Measurements from ENCODE around the gene GTPBP6.
"Not testable (repeated sequence)": the region's sequence is repeated elsewhere in the genome, so short reads cannot be mapped to it uniquely, and the experiment has no call there.

The GTPBP6 gene

DNA sequence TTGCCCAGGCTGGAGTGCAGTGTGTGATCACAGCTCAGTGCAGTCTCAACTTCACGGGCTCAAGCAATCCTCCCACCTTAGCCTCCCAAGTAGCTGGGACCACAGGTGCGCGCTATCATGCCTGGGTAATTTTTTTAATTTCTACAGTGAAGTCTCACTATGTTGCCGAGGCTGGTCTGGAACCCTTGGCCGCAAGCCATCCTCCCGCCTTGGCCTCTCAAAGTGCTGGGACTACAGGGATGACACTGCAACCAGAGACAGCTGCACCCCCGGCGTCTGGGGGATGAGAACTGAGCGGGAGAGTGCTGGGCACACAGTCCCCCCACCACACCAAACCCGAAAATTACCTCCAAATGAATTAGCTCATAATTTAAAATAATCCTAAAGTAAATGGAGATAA lies 33.1 kb upstream of the GTPBP6 start:
- no peak for DNase-seq

DNA sequence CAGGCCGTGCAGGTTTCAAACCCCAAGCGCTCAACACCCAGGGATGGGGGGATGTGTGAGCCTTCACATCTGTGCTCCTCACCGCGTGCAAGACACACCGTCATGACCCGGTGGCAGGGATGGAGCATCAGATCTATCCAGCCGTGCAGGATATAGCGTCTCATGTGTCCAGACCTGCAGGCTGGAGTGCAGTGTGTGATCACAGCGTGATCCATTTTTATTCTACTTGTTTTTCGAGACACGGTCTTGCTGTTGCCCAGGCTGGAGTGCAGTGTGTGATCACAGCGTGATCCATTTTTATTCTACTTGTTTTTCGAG lies 32.7 kb upstream of the GTPBP6 start:
- not testable (repeated sequence) for DNase-seq

DNA sequence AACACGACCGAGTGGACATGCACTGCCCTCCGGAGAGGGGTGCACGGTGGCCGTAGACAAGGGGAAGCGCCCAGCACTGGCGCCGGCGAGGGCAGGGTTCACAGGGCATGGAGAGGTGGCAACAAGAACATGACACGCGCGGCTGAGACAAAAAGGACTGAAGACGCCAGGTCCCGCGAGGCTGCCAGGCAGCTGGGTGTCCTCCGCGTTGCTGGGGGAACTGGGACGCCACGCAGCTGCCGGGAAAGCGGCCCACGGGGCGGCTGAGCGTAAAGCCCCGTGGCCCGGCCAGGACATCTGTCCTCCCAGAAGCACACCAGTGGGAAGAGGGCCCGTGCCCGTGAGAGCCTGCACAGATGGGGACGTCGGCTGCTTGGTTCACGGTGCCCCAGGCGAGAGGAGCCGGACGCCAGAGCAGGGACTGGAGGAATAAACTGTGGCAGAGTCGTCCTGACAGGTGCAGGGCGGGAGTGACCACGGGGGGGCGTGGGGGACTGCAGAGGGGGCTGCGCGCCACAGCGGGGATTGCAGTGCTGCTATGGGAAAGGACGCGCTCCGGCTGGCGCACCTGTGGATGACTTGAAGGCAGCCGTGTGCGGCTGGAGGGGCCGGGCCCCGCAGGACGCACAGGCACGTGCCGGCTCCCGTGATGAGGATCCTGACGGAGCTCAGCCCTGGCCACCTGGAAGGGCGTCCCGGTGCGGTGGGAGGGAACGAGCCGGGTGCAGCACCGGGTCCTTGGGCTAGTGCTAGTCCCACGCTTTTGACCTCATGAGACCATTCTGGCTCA lies 32.1 kb upstream of the GTPBP6 start:
- no peak for DNase-seq

DNA sequence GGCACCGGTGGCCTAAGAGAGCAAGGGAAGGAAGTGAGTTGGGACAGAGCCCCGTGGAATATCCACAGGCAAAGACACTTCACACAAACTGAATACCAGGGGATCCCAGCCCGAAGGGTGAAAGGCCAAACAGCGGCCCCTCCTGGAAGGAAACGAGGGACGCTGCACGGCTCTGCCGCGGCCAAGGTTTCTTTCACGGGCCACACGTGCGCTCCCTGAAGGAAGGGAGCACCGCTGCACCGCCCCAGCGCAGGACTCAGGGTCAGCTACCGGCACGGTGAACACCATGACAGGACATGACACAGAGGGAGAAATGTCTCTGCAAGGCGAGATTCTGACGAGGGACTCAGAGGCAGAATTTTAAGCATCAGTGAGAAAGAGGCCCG lies 31.5 kb upstream of the GTPBP6 start:
- DNase-seq = no peak

DNA sequence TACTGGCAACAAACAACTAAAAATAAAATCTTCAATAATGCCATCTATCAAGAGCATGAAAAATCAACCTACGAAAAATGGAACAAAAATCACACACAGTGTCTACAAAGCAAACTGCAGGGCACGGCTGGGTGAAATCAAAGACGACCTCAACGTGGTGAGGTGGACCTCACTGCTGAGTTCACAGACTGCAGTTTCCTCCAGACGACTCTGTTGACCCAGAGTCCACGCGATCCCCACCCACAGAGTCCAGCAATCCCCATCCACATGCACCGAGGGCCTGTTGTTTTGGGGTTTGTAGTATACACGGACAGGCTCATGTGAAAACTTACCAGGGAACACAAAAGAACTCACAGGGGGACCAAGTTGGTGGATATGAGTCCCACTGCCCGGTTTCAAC lies 31.1 kb upstream of the GTPBP6 start:
- no peak for DNase-seq

DNA sequence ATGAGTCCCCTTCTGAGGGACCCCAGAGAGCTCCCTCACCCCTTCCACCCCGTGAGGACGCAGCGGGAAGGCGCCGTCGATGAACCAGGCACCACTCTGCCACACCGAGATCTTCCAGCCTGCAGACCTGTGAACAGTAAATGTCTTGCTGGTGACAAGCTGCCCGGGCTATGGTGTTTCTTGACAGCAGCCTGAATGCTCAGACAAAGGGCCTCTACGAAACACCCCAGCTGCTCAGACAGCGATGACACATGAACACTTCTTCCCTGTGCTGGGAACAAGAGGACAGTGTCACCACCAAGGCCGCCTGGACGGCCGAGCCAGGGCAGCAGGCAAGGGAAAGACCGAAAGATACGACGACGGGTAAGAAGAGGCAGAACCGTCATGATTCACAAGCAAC lies 30.6 kb upstream of the GTPBP6 start:
- DNase-seq = no peak

DNA sequence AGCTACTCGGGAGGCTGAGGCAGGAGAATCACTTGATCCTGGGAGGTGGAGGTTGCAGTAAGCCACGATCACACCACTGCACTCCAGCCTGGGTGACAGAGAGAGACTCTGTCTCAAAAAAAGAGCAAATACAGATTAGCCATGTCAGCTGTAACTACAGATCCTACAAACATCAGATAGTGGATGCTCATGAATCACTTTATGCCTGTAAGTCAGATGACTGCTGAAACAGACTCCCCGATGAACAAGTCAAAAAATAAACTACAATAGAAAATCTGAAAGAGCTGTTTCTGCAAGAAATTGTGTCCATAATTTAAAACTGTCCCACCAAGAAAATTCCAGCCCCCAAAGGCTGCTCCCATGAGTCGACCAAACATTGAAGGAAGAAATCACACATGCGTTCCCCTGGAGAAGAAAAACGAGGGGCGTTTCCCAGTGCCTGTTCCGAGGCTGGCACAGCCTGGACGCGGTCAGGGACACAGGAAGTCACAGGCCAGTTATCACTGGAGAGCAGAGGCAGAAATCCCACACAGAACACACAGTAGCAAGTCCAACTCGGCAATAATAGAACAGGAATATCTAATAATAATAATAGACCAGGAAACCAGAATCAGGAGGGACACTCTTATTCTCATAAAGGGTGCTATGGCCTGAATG lies 30.0 kb upstream of the GTPBP6 start:
- no peak for DNase-seq

DNA sequence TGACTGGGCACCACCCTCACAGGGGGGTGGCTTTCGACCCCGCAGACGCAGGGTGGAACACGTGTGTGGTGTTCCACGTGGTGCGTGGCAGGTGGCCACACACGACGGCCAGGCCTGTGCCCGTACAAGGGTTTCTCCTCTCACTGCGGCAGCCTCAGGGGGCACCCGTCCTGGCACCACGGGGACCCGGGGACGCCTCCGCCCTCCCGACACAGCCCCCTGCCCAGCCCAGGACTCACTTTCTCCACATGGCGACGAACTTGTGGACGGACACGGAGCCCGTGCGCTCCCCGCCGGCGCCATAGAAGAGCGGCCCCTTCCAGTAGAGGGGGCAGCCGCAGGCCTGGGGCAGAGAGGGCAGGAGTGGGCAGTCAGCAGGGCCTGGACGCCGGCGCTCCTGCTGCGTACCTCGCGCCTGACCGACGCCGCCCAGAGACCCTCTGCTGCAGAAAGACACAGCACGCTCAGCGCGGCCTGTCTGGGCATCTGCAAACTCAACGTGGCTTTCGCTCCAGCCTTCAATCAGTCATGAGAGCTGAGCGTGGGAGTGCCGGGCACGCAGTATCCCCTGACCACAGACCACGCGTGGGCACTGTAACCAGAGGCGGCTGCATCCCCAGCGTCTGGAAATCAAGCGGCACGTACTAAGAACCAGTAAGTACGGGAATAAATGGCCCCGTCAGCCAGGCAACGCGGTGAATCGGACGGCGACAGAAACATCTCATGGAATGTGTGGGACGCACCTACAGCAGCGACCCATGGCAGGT lies 28.9 kb upstream of the GTPBP6 start:
- no peak for DNase-seq

DNA sequence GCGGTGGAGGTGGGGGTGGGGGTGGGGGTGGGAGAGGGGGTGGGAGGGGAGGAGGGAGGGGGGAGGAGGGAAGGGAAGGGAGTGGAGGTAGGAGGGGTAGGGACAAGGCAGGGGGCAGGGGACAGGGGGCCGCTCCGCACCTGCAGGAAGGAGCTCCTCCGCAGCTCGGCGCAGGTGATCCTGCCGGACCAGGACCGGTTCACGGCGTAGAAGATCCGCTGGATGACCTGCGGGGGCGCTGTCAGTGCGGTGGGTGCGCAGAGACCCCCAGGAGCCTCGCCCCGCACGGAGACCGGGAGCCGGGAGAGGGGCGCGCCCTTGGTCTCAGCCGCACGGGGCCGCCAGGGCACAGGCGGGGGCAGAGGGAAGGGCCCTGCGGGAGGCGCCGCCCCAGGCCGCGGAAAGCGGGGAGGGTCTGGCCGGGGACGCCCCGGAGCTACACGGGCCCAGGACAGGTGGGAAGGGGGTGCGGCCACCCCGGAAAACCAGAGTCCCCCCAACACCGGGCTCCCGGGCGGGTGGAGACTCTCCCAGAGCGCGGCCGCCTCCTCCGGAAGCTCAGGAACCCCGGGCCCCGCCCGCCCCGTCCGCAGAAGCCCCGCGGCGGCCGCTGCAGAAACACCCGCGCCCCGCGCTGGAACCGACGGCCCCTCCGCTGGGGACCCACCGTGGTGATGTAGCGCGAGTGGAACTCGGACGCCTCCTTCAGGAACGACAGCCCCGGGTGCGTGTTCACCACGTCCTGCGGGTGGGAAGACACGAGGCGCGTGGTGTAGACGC lies 27.6 kb upstream of the GTPBP6 start:
- no peak for DNase-seq

DNA sequence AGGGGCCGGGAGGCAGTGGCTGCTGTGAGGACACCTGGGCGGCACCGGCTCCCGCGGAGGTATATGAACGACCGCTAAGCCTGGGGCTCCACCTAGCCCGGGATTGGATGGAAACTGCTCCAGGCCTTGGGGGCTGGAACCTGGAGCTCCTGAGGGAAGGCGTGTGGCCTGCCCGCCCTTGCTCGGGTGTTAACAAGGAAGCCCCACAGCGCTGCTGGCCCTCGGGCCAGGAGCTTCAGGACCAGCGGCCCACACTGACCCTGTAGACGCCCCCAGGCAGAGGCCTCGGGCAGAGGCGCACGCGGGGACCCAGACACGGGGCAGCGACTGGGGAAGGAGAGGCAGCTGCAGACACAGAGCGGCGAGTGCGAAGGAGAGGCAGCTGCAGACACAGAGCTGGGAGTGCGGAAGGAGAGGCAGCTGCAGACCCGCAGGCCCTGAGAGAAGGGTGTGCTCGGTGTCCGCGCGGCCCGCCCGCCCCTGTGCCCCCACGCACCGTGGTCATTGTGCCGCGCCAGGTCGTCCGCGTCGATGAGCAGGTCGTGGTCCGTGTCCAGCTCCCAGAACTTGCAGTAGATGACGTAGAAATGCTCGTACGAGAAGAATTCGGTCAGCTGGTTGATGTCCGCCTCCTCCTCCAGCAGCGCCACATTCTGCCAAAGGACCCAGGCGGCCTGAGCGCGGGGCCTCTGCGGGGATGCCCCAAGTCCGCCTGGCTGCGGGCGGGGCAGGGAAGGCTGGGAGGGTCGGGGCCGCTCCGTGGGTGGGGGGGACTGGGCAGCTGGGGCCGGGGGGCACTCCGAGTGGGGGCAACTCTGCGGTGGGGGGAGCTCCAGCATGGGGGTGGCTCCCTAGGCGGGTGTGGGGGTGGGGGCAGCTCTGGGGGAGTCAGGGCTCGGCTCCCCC lies 26.7 kb upstream of the GTPBP6 start:
- no peak for DNase-seq

DNA sequence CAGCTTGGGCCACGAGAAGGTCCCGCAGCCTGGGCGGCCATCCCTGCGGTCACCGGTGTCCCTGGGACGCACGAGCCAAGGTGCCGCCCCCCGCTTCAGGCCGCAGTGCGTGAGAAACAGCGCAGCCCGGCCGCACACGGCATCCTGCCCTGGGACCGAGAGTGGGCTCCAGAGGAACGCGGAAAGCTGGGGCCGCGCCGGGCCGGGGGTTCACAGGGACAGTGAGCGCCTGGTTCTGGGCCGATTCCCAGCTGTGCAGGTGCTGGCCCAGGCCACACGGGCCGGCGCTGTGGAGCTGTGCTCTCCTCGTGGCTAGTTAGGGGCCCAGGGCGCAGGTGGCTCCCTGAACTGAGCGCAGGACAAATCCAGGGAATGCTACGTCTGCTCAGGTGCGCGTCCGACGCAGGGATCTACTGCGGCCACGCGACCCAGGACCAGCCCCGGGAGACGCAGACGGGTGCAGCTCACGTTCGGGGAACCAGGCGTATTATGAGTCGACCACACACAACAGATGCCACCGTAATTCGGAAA lies 25.8 kb upstream of the GTPBP6 start:
- no peak for DNase-seq

DNA sequence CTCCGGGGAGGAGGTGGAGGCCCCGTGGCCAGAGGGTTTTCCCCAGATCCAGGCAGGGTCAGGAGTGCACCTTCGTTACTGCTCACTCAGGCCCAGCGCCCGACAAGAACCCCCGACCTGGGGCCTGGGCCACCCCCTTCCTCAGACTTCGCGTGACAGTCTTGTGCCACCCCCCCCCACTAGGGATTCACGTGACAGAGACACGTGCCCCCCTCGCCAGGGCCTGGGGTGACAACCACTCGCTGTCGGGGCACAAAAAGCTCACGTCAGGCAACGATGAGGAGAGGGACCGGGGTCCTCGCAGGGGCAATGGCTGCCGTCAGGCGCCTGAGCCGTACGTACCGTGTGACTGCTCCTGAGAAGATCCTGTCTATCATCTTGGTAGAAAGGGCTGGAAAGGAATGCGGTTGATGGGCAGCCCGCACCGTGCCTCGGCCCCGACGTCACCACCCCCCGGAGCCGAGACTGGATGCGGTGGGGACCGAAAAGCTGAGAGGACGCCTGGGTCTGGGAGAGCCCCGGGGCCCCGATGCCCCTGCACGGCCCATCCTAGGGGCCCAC lies 23.0 kb upstream of the GTPBP6 start:
- DNase-seq = no peak

DNA sequence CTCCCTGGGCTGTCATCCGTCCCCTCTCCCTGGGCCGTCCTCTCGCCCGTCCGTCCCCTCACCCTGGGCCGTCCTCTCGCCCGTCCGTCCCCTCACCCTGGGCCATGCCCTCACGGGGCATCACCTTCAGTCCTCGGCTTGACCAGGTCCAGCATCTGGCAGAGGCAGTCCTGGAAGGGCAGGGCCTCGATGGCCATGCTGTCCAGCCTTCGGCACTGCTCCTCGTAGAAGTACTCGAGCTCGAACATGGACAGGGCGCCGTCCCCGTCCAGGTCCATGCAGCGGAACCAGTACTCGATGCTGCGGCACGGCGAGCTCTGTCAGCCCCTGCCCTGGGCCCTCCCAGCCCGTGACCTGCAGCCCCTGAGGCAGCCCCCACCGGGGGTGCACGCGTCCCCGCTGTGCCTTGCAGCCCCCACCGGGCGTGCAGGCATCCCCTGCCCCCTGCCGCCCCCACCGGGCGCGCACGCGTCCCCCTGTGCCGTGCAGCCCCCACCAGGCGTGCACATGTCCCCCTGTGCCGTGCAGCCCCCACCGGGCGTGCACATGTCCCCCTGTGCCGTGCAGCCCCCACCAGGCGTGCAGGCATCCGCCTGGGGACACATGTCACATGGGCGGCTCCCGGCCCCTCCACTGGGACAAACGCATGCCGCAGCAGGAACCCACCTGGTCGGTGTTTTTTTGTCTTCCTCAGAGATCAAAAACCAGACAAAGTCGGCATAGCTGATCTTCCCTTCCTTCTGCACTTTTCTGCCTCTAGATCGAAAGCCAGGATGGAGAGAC lies 22.2 kb upstream of the GTPBP6 start:
- DNase-seq = no peak

DNA sequence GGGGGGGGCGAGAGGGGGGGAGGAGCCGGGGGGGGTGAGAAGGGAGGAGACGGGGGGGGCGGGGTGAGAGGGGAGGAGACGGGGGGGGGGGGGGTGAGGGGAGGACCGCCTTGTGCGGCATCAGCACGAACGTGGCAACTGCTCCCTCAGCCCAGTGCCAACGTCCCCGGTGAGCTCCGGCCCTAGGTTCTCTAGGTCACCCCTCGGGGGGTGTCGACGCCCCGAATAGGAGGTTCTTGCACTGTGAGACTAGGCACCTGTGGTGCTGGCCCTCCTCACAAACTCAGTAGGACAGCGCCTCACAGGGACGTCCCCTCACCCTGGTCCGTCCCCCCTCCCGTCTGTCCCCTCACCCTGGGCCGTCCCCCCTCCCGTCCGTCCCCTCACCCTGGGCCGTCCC lies 21.5 kb upstream of the GTPBP6 start:
- no peak for DNase-seq

DNA sequence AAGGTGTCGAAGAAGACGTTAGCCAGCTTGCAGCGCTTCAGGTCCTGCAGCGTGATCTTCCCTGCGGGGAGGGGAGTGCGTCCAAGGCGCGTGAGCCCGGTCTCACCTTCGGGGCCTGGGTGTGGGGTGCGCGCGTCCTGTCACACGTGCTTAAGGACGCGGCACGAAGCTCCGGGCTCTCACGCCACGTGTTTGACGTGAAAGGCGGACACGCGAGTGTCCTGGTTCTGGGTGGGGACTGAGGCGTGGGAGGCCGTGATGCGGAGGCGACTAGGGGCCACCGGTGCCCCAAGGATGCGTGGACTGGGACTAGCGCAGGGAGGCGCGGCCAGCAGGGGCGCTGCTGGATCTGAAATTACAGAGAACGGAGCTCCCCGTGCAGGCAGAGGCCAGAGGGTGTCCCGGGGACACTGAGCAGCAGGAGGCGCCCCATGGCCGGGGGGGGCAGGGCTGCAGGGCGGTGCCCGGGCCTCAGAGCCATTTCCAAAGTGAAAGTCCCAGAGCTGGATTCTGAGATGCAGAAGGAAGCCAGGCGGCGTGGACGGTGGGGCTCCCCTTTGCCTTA lies 20.3 kb upstream of the GTPBP6 start:
- DNase-seq = no peak

DNA sequence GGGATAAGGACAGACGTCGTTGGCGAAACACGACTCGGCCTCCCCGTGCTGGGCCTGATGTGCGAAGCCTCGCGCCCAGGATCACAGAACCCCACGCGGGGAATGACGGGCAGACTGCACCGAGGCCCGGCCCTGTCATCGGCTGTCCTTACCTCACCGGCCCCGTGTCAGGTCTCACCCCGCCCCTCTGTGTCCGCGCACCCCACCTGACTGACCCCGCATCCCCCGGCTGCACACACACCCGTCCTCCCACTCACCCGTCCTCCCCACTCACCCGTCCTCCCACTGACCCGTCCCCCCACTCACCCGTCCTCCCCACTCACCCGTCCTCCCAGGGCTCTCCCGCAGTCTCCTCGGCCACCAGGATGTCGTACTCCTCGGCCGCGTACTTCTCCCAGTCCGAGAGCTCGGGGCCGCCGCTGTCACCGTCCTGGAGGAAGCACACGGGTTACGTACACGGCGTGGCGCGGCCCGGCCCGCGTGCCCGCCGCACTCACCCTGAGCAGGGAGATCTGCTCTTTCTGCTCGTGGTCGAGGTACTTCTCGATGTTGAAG lies 19.8 kb upstream of the GTPBP6 start:
- DNase-seq = no peak

DNA sequence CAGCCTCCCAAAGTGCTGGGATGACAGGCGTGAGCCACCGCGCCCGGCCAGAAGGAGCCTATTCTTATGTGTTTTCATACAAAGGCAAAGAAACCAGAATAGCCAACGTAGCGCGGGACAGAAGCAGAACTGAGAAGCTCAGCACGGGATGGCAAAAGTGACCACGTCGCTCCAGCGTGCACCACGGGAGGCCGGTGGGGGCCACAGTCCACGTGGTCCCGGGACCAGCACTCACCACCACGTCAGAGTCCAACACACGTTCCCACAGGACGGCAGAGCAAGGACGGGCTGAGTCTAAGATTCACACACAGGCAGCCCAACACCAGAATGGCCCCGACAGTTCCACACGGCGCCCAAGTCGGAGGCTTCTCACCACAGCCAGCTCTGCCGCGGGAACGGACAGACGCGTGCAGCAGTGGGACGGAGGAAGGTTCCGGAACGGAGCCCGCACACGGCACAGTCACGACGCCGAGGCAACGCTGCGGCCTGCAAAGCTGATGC lies 18.8 kb upstream of the GTPBP6 start:
- DNase-seq = no peak

DNA sequence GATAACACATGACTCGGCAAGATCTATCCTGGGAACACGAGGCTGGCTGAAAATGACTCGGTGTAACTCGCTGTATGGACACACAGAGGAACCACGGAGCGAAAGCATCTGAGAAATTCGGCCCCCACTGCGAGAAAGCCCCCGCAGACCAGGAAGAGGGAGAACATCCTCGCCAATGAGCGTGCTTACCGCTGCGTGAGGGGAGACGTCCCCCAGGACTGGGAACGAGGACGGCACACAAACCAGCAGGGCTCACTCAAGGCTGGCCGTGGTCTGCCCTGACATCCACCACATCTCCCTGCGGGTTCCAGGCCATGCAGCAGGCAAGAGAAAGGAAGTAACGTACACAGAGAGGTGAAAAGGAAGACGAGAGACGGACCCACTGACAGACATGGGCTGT lies 17.6 kb upstream of the GTPBP6 start:
- no peak for DNase-seq

DNA sequence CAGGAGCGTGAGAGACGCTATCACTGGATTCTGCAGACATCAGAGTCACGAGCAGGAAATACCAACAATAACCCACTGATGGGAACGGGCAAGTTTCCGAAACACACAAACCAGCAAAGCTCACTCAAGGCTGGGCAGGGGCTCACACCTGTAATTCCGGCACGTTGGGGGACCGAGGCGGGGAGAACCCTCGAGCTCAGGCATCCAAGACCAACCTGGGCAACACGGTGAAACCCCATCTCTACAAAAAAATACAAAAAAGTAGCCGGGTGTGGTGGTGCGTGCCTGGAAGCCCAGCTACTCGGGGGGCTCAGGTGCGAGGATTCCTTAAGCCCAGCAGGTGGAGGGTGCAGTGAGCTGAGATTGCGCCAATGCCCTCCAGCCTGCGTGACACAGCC lies 17.2 kb upstream of the GTPBP6 start:
- no peak for DNase-seq
